GM12875 (cell line): ENCODE results near the gene CCL23.

Source experiments
- H3K4me3 ChIP-seq: one replicate; pipeline ENCODE4 v1.5.1; 2011; ENCODE audit warnings: low read depth, low read length, control low read depth
- CTCF ChIP-seq: IDR thresholded peaks from 2 replicates; pipeline ENCODE4 v1.5.1; 2011; ENCODE audit warnings: low read depth, mild to moderate bottlenecking, control low read depth, inconsistent platforms, low read length, moderate library complexity, borderline replicate concordance; ENCODE audit not compliant: insufficient read depth

CCL23 gene

GRCh38 chr17:35968520-35969054, 49.2 kb downstream of the CCL23 start:
- no peak overlapping the region for H3K4me3 ChIP-seq
- no peak for TF ChIP-seq CTCF

- TF ChIP-seq CTCF, result no peak
Observed at GRCh38 chr17:35965272-35965671, 52.5 kb downstream of the CCL23 start.

GRCh38 chr17:35963663-35964062, 54.1 kb downstream of the CCL23 start:
- no peak for TF ChIP-seq CTCF
- H3K4me3 ChIP-seq, result no peak overlapping the region

More at GRCh38 chr17:35965272-35965671, 52.5 kb downstream of the CCL23 start:
- no peak overlapping the region for H3K4me3 ChIP-seq
